ENCODE measurements around the gene KCNJ8. TPM values are rescaled to one million over a fixed set of nuclear protein-coding genes. Genes with fewer than 3 reads are reported as not detected.

KCNJ8 gene
- total and polyA plus RNA-seq, 2 of the 8 experiments (the other 6 are each of a cell fraction or from before 2014, with no cell fraction given): 0.48 to 1.4 TPM

DNA sequence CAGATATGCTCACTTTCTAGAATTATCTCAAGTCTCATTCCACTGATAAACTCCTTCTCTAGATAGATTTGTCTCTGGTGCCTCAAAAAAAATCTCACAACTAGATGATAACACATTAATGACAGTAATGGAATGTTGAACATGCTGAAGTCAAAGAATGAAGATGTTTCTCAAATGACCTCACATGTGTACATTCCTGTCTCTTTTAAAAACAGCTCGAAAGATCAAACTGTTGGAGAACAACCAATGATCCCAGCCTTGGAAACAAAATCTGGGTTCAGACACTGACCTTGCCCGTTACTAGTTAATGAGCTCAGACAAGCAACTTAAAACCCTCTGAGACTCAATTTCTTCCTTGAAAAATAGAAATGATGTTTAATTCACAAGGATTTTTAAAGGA is 44.7 kb upstream of the KCNJ8 start:
- no peak overlapping the region for H3K4ac ChIP-seq (replicated peaks; ENCODE audit: insufficient read length, low read depth, low read length)
- no peak overlapping the region for H2BK5ac ChIP-seq (ENCODE audit: low read depth, low read length)
- H4K8ac ChIP-seq (ENCODE audit: extremely low read depth, insufficient read depth, low read length): no peak overlapping the region
- no peak for TF ChIP-seq BRCA1 (IDR thresholded peaks at IDR 0.05; ENCODE audit: low read depth, low read length)
- TF ChIP-seq, protein P1, sequence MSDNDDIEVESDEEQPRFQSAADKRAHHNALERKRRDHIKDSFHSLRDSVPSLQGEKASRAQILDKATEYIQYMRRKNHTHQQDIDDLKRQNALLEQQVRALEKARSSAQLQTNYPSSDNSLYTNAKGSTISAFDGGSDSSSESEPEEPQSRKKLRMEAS (IDR thresholded peaks at IDR 0.05): no peak
- TF ChIP-seq SUZ12 (IDR thresholded peaks at IDR 0.05; ENCODE audit: low read length): no peak
- TF ChIP-seq JUND (IDR thresholded peaks at IDR 0.05; ENCODE audit: low read length): no peak
- no peak for TF ChIP-seq NRF1 (IDR thresholded peaks at IDR 0.05; ENCODE audit: low read depth, low read length)
- no peak for TF ChIP-seq SP4 (IDR thresholded peaks at IDR 0.05; ENCODE audit: low read length)
- no peak for TF ChIP-seq ZNF274 (IDR thresholded peaks at IDR 0.05; ENCODE audit: borderline replicate concordance, extremely low read depth, low read length)
- no peak for TF ChIP-seq CBX8 (IDR thresholded peaks at IDR 0.05; ENCODE audit: borderline replicate concordance, low read depth, low read length)
- TF ChIP-seq, protein P2, sequence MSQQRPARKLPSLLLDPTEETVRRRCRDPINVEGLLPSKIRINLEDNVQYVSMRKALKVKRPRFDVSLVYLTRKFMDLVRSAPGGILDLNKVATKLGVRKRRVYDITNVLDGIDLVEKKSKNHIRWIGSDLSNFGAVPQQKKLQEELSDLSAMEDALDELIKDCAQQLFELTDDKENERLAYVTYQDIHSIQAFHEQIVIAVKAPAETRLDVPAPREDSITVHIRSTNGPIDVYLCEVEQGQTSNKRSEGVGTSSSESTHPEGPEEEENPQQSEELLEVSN (IDR thresholded peaks at IDR 0.05): no peak
- TF ChIP-seq RBBP5 (IDR thresholded peaks at IDR 0.05; ENCODE audit: borderline replicate concordance, low read depth, low read length): no peak
- no peak for TF ChIP-seq EZH2 (IDR thresholded peaks at IDR 0.05; ENCODE audit: low read depth, low read length, severe bottlenecking)
- no peak for TF ChIP-seq HDAC6 (IDR thresholded peaks at IDR 0.05; ENCODE audit: low read depth, low read length)
- no peak overlapping the region for H3K56ac ChIP-seq (replicated peaks; ENCODE audit: insufficient read length, low read depth, low read length)
- H3K4me1 ChIP-seq (replicated peaks in 1 of 4; ENCODE audit: control insufficient read depth in 3 of 4, insufficient read depth in 4 of 4, low read length in 3 of 4): no peaks in the 10 kb centered on the region
- H2BK120ac ChIP-seq (replicated peaks; ENCODE audit: low read depth, low read length): no peak overlapping the region
- H3K9me3 ChIP-seq (ENCODE audit: insufficient read depth in 2 of 2, low read depth in 1 of 2, low read length in 1 of 2): no peaks in the 10 kb centered on the region
- no peak overlapping the region for H2AK5ac ChIP-seq (ENCODE audit: low read depth, low read length)
- H3K79me2 ChIP-seq (ENCODE audit: control insufficient read depth in 1 of 2, insufficient read depth in 2 of 2, low read length in 2 of 2): no peaks in the 10 kb centered on the region
- no peak overlapping the region for H3K4me2 ChIP-seq (ENCODE audit: insufficient read depth in 1 of 2, low read depth in 2 of 2, low read length in 2 of 2)
- 83% methylated on average over 2 of the region's 2 CpGs; no CpG with 5 or more reads in 1 of the 2 experiments for WGBS, 2 experiments (ENCODE audit: extremely low coverage in 1 of 2, insufficient coverage in 1 of 2, insufficient read length in 1 of 2, insufficient replicate concordance in 2 of 2, low coverage in 1 of 2, low lambda C conversion rate in 2 of 2, missing lambda C conversion rate in 1 of 2)
- H3K9ac ChIP-seq (replicated peaks in 1 of 4; ENCODE audit: extremely low read depth in 1 of 4, low read depth in 3 of 4, low read length in 3 of 4): no peak overlapping the region
- no peak overlapping the region for H4K91ac ChIP-seq (replicated peaks; ENCODE audit: insufficient read length, low read length)
- H3K27ac ChIP-seq (ENCODE audit: low read depth, low read length): no peak overlapping the region
- CTCF ChIA-PET (ENCODE audit: partially characterized antibody): no interaction called here
- DNase-seq (ENCODE audit: low read depth in 1 of 2, low spot score in 2 of 2) (no peak), FAIRE-seq (no peak)
- H2BK12ac ChIP-seq (ENCODE audit: low read depth, low read length): no peak overlapping the region
- no peak overlapping the region for H3K14ac ChIP-seq (ENCODE audit: insufficient read length)
- no peaks in the 10 kb centered on the region for H3K23me2 ChIP-seq (ENCODE audit: low read depth, low read length)
- POLR2A ChIA-PET (ENCODE audit: partially characterized antibody): no interaction called here
- no peak overlapping the region for H3K4me3 ChIP-seq (ENCODE audit: extremely low read depth in 1 of 4, insufficient read depth in 2 of 4, low read depth in 3 of 4, low read length in 4 of 4)
- no peaks in the 10 kb centered on the region for H3K36me3 ChIP-seq (ENCODE audit: control insufficient read depth in 2 of 4, insufficient read depth in 4 of 4, low read length in 3 of 4)
- H2BK15ac ChIP-seq (ENCODE audit: low read length): no peak overlapping the region
- H3K79me1 ChIP-seq (ENCODE audit: low read depth, low read length): no peaks in the 10 kb centered on the region
- H4K5ac ChIP-seq (ENCODE audit: insufficient read length, low read depth, low read length): no peak overlapping the region
- no peaks in the 10 kb centered on the region for H3K27me3 ChIP-seq (replicated peaks in 1 of 4; ENCODE audit: control insufficient read depth in 3 of 4, extremely low read depth in 1 of 4, insufficient read depth in 3 of 4, low read length in 3 of 4)
- H2BK20ac ChIP-seq (ENCODE audit: low read length): no peak overlapping the region
- H4K20me1 ChIP-seq (replicated peaks in 1 of 2; ENCODE audit: control insufficient read depth in 1 of 2, insufficient read depth in 2 of 2, low read length in 2 of 2): peaks cover 0 to 1% of the 10 kb centered on the region in 2 experiments
- no peak overlapping the region for H3K23ac ChIP-seq (ENCODE audit: insufficient read length)
- H3K18ac ChIP-seq (ENCODE audit: extremely low read depth, low read length): no peak overlapping the region
- no peak overlapping the region for H2AFZ ChIP-seq (ENCODE audit: low read length)
